B cell (primary cell): ENCODE measurements around the gene MRPL22. TPM values are rescaled to one million over a fixed set of nuclear protein-coding genes. Genes with fewer than 3 reads are reported as not detected.

Experiments used
- ATAC-seq: fragments of 200-7000 bp; cut with Tn5 transposase; one replicate; pipeline ENCODE4 v1.10.0; 2021; ENCODE audit warnings: low read depth, mild to moderate bottlenecking, moderate number of reproducible peaks, moderate library complexity
- CTCF ChIA-PET: fragments of 350-600 bp; sonication (Branson Sonifier 250); formaldehyde crosslinking; loops from one replicate; lab custom pipeline; 2021; ENCODE audit warnings: antibody characterized with exemption, inconsistent platforms; lab: Charles Lee
- POLR2A ChIA-PET: fragments of 350-600 bp; sonication (Branson Sonifier 250); formaldehyde crosslinking; loops from one replicate; lab custom pipeline; 2021; ENCODE audit warnings: antibody characterized with exemption; lab: Charles Lee
- DNase-seq: peaks from one replicate; pipeline ENCODE4 v3.0.0; 2013
- H2AFZ ChIP-seq: 2 replicates; pipeline ENCODE4 v1.6.1; 2012; ENCODE audit warnings: mild to moderate bottlenecking, low read depth, low read length; ENCODE audit not compliant: insufficient read depth, poor library complexity, severe bottlenecking
- H3K27ac ChIP-seq, 2 donors: 1 replicate in 1 of 2; 2 replicates in 1 of 2; pipeline ENCODE4 v1.5.1; 2012 to 2013; ENCODE audit warnings: low read length in 2 of 2, mild to moderate bottlenecking in 2 of 2, moderate library complexity in 1 of 2
- H3K27me3 ChIP-seq, 4 experiments: fragments of 200-600 bp in 1 of 4; sonication (generic) in 1 of 4; replicated peaks in 1 of 4; 1 replicate in 2 of 4; 2 replicates in 2 of 4; pipeline versions ENCODE4 v1.6.1 to v1.7.0; 2013 to 2016; ENCODE audit warnings: low read length in 3 of 4, mild to moderate bottlenecking in 2 of 4, mixed read lengths in 1 of 4, moderate library complexity in 1 of 4; ENCODE audit not compliant: insufficient read depth in 4 of 4, control insufficient read depth in 3 of 4; ENCODE audit errors: control extremely low read depth in 1 of 4
- H3K36me3 ChIP-seq, 2 experiments: replicated peaks in 1 of 2; 1 replicate in 1 of 2; 2 replicates in 1 of 2; pipeline versions ENCODE4 v1.6.1 to v1.7.1; 2013; ENCODE audit warnings: low read length in 1 of 2; ENCODE audit not compliant: insufficient read depth in 2 of 2, control insufficient read depth in 1 of 2; ENCODE audit errors: control extremely low read depth in 1 of 2, extremely low read depth in 1 of 2
- H3K4me1 ChIP-seq, 2 donors: fragments of 200-600 bp in 1 of 2; sonication (generic) in 1 of 2; 1 replicate in 1 of 2; 2 replicates in 1 of 2; pipeline versions ENCODE4 v1.5.1 to v1.6.1; 2013 to 2017; ENCODE audit warnings: low read length in 2 of 2; ENCODE audit not compliant: control insufficient read depth in 2 of 2, insufficient read depth in 2 of 2
- H3K4me2 ChIP-seq: replicated peaks from 2 replicates; pipeline ENCODE3; 2012; ENCODE audit warnings: mild to moderate bottlenecking, low read depth, low read length; ENCODE audit not compliant: poor library complexity, severe bottlenecking
- H3K4me3 ChIP-seq, 5 experiments: fragments of 200-600 bp in 1 of 5; sonication (generic) in 1 of 5; 1 replicate in 3 of 5; 2 replicates in 2 of 5; pipeline versions ENCODE4 v1.5.1 to v1.7.0; 2011 to 2016; ENCODE audit warnings: low read length in 4 of 5, mild to moderate bottlenecking in 4 of 5, low read depth in 2 of 5, control low read depth in 1 of 5, moderate library complexity in 1 of 5; ENCODE audit not compliant: insufficient read depth in 1 of 5; ENCODE audit errors: control extremely low read depth in 1 of 5, extremely low read depth in 1 of 5
- H3K79me2 ChIP-seq: fragments of 200-600 bp; sonication (generic); one replicate; pipeline ENCODE4 v1.6.0; 2016; ENCODE audit warnings: low read length; ENCODE audit not compliant: control insufficient read depth, insufficient read depth
- H3K9ac ChIP-seq: fragments of 200-600 bp; sonication (generic); 2 replicates; pipeline ENCODE4 v1.6.1; 2017; ENCODE audit warnings: mild to moderate bottlenecking, low read length, moderate library complexity
- H3K9me3 ChIP-seq, 3 donors: one replicate each; pipeline versions ENCODE4 v1.6.1 to v1.7.1; 2013; ENCODE audit warnings: low read length in 2 of 3; ENCODE audit not compliant: control insufficient read depth in 2 of 3, insufficient read depth in 1 of 3; ENCODE audit errors: control extremely low read depth in 1 of 3
- H4K20me1 ChIP-seq: 2 replicates; pipeline ENCODE4 v1.6.0; 2012; ENCODE audit warnings: mild to moderate bottlenecking, low read length; ENCODE audit not compliant: insufficient read depth, control insufficient read depth, poor library complexity, severe bottlenecking
- H3K27ac Mint-ChIP-seq: one replicate; pipeline ENCODE4 v1.8.0; 2021; ENCODE audit warnings: mixed read lengths
- H3K27me3 Mint-ChIP-seq: one replicate; pipeline ENCODE4 v1.8.0; 2021; ENCODE audit warnings: mixed read lengths
- H3K4me1 Mint-ChIP-seq: one replicate; pipeline ENCODE4 v1.8.0; 2021; ENCODE audit warnings: mixed read lengths
- H3K4me3 Mint-ChIP-seq: one replicate; pipeline ENCODE4 v1.8.0; 2021; ENCODE audit warnings: mixed read lengths
- H3K9me3 Mint-ChIP-seq: one replicate; pipeline ENCODE4 v1.8.0; 2022; ENCODE audit warnings: mixed read lengths; ENCODE audit not compliant: insufficient read depth
- EZH2 ChIP-seq: IDR thresholded peaks from 2 replicates; pipeline ENCODE4 v1.6.1; 2012; ENCODE audit warnings: borderline replicate concordance, low read depth, mild to moderate bottlenecking, moderate library complexity, low read length; ENCODE audit not compliant: insufficient read depth, poor library complexity, severe bottlenecking
- whole genome bisulfite sequencing: methylation state at CpG from one replicate; pipeline ENCODE4 v1.1.5; 2013; ENCODE audit warnings: missing lambda C conversion rate; ENCODE audit not compliant: insufficient coverage; 5-methylcytosine and 5-hydroxymethylcytosine counted together
- intact Hi-C: fragments of 100-400 bp; cut with micrococcal nuclease; formaldehyde crosslinking; loops from one replicate; pipeline ENCODE4 v1.10.0; 2022
- polyA plus RNA-seq: library from polyadenylated mRNA; depleted of rRNA; stranded (reverse); fragments of >200 nt; gene quantifications from 2 replicates; pipeline ENCODE4 v1.2.3, GENCODE V29; 2012
- total RNA-seq, 2 donors: library from RNA; stranded (reverse); fragments of 120-200 nt in 1 of 2; gene quantifications; 1 replicate in 1 of 2; 2 replicates in 1 of 2; pipeline versions ENCODE4 v1.2.3 to v1.2.4, GENCODE V29; 2013 to 2022
- TF ChIP-seq, protein P1 (sequence below): fragments of 200-600 bp; IDR thresholded peaks from one replicate; pipeline ENCODE4 v1.8.0; 2022; ENCODE audit warnings: antibody characterized with exemption, mild to moderate bottlenecking

Gene MRPL22
- total and polyA plus RNA-seq, 2 donors (not counting 1 experiment from before 2014, with no cell fraction given): 18.8 to 21.4 TPM

DNA sequence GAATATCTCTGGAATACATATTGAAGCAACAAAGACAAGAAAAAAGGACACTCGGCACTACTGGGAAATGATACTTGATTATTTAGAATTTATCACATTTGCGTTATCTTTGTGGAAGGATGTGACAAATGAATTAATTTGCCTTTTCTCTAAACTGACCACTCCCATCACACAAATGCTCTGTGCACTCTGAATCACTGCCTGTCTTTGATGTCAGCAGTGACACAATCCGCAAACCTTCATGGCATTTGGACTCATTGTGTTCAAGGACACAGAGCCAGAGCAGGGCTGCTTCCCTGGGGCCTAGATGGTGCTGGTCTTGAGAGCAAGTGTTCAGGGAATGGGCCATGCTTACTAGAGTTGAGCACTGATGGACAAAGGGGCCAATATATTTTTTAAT lies 67.8 kb downstream of the MRPL22 start:
- ATAC-seq: no peak
- intact Hi-C loops: no loop called here
- no peak overlapping the region for H2AFZ ChIP-seq
- no peaks in the 10 kb centered on the region for H3K4me1 Mint-ChIP-seq
- H3K79me2 ChIP-seq: no peaks in the 10 kb centered on the region
- no peak overlapping the region for H3K27ac ChIP-seq
- no peaks in the 10 kb centered on the region for H3K9me3 Mint-ChIP-seq
- 100% methylated on average over 1 of the region's 3 CpGs for WGBS
- TF ChIP-seq, protein P1, sequence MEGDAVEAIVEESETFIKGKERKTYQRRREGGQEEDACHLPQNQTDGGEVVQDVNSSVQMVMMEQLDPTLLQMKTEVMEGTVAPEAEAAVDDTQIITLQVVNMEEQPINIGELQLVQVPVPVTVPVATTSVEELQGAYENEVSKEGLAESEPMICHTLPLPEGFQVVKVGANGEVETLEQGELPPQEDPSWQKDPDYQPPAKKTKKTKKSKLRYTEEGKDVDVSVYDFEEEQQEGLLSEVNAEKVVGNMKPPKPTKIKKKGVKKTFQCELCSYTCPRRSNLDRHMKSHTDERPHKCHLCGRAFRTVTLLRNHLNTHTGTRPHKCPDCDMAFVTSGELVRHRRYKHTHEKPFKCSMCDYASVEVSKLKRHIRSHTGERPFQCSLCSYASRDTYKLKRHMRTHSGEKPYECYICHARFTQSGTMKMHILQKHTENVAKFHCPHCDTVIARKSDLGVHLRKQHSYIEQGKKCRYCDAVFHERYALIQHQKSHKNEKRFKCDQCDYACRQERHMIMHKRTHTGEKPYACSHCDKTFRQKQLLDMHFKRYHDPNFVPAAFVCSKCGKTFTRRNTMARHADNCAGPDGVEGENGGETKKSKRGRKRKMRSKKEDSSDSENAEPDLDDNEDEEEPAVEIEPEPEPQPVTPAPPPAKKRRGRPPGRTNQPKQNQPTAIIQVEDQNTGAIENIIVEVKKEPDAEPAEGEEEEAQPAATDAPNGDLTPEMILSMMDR: no peak
- TF ChIP-seq EZH2: no peak
- peaks cover 0 to 15% (median 0%) of the 10 kb centered on the region in 3 donors for H3K9me3 ChIP-seq
- H4K20me1 ChIP-seq: no peaks in the 10 kb centered on the region
- no peak overlapping the region for H3K27ac Mint-ChIP-seq
- DNase-seq: no peak
- H3K4me2 ChIP-seq: no peak overlapping the region
- no peak overlapping the region for H3K4me3 ChIP-seq
- ChIA-PET CTCF (no interaction called here), POLR2A (no interaction called here)
- H3K27me3 ChIP-seq: peaks cover 0 to 3% (median 1%) of the 10 kb centered on the region in 4 experiments
- H3K27me3 Mint-ChIP-seq: peaks cover 25% of the 10 kb centered on the region
- H3K36me3 ChIP-seq: no peaks in the 10 kb centered on the region
- no peaks in the 10 kb centered on the region for H3K4me1 ChIP-seq
- H3K4me3 Mint-ChIP-seq: no peak overlapping the region
- no peak overlapping the region for H3K9ac ChIP-seq

DNA sequence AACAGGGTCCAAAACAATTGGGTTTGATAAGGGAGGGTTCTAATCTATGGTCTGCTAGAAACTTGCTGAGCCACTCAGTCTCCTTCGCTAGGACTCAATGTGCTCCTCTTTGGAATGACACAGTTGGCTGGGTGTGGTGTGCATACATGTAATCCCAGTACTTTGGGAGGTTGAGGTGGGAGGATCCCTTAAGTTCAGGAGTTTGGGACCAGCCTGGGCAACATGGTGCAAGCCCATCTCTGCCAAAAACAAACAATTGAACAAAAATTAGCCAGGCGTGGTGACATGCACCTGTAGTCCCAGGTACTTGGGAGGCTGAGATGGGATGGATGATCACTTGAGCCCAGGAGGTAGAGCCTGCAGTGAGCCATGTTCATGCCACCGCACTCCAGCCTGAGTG lies 70.0 kb downstream of the MRPL22 start:
- H3K9ac ChIP-seq: no peak overlapping the region
- no peaks in the 10 kb centered on the region for H3K4me1 ChIP-seq
- H3K27me3 Mint-ChIP-seq: peaks cover 30% of the 10 kb centered on the region
- no peaks in the 10 kb centered on the region for H3K79me2 ChIP-seq
- H3K9me3 ChIP-seq: peaks cover 0 to 12% (median 0%) of the 10 kb centered on the region in 3 donors
- intact Hi-C loops: no loop called here
- no peaks in the 10 kb centered on the region for H3K4me1 Mint-ChIP-seq
- WGBS: 83% methylated on average over 1 of the region's 3 CpGs
- H3K9me3 Mint-ChIP-seq: no peaks in the 10 kb centered on the region
- H2AFZ ChIP-seq: no peak overlapping the region
- TF ChIP-seq, protein P1: no peak
- H3K4me2 ChIP-seq: no peak overlapping the region
- POLR2A ChIA-PET: no interaction called here
- no peak overlapping the region for H3K4me3 ChIP-seq
- no peak for ATAC-seq
- no peak overlapping the region for H3K27ac Mint-ChIP-seq
- H3K36me3 ChIP-seq: no peaks in the 10 kb centered on the region
- no peaks in the 10 kb centered on the region for H3K27me3 ChIP-seq
- CTCF ChIA-PET: no interaction called here
- no peak overlapping the region for H3K4me3 Mint-ChIP-seq
- H4K20me1 ChIP-seq: no peaks in the 10 kb centered on the region
- no peak for DNase-seq
- no peak overlapping the region for H3K27ac ChIP-seq
